SU-DHL-6 (cell line): ENCODE measurements around the gene PTPN13.

Experiments
- H2AFZ ChIP-seq: fragments of 200-600 bp; sonication (generic); 2 replicates; pipeline ENCODE4 v1.6.1; 2014; ENCODE audit warnings: low read depth, mild to moderate bottlenecking, moderate library complexity, mixed read lengths, antibody characterized with exemption, low read length; ENCODE audit not compliant: severe bottlenecking
- H3F3A ChIP-seq: fragments of 200-600 bp; shearing (Covaris generic); 2 replicates; pipeline ENCODE4 v1.6.0; 2016; ENCODE audit warnings: antibody characterized with exemption, mild to moderate bottlenecking; ENCODE audit not compliant: insufficient read depth
- H3K27ac ChIP-seq: fragments of 200-600 bp; sonication (generic); 2 replicates; pipeline ENCODE4 v1.5.1; 2016; ENCODE audit warnings: low read depth, mild to moderate bottlenecking, low read length, moderate library complexity, mixed read lengths
- H3K27me3 ChIP-seq: fragments of 200-600 bp; sonication (generic), shearing (Covaris generic); 2 replicates; pipeline ENCODE4 v1.6.0; 2014; ENCODE audit warnings: mild to moderate bottlenecking, low read length
- H3K36me3 ChIP-seq: fragments of 200-600 bp; sonication (generic); 2 replicates; pipeline ENCODE4 v1.6.1; 2014; ENCODE audit warnings: mild to moderate bottlenecking, low read length, mixed read lengths
- H3K4me2 ChIP-seq: fragments of 300-600, 200-600 bp; shearing (Covaris generic), sonication (generic); 2 replicates; pipeline ENCODE4 v1.6.0; 2014; ENCODE audit warnings: low read length, low read depth, mild to moderate bottlenecking; ENCODE audit not compliant: poor library complexity, severe bottlenecking
- H3K4me3 ChIP-seq: fragments of 200-600 bp; sonication (generic); 2 replicates; pipeline ENCODE4 v1.5.1; 2014; ENCODE audit warnings: antibody characterized with exemption, low read length, mild to moderate bottlenecking, mixed read lengths; ENCODE audit not compliant: insufficient read depth, poor library complexity, severe bottlenecking
- H3K79me2 ChIP-seq: fragments of 200-600 bp; sonication (generic); 2 replicates; pipeline ENCODE4 v1.6.1; 2014; ENCODE audit warnings: mild to moderate bottlenecking, low read length, moderate library complexity; ENCODE audit not compliant: insufficient read depth
- H3K9ac ChIP-seq: fragments of 200-600 bp; sonication (generic); 2 replicates; pipeline ENCODE4 v1.7.0; 2014; ENCODE audit warnings: mild to moderate bottlenecking, low read length
- H3K9me2 ChIP-seq: fragments of 200-600 bp; sonication (generic); replicated peaks from 2 replicates; pipeline ENCODE4 v1.6.1; 2014; ENCODE audit warnings: low read length; ENCODE audit not compliant: insufficient read depth
- H3K9me3 ChIP-seq: fragments of 200-600 bp; sonication (generic); 2 replicates; pipeline ENCODE4 v1.6.1; 2014; ENCODE audit warnings: low read length, mixed read lengths; ENCODE audit not compliant: insufficient read depth
- H4K20me1 ChIP-seq: fragments of 200-600 bp; sonication (generic); 2 replicates; pipeline ENCODE4 v1.6.1; 2014; ENCODE audit warnings: low read depth, mild to moderate bottlenecking, antibody characterized with exemption, low read length, moderate library complexity, mixed read lengths
- CTCF ChIP-seq: fragments of 200-600 bp; sonication (generic); IDR thresholded peaks from one replicate; pipeline ENCODE4 v1.5.1; 2017; ENCODE audit warnings: antibody characterized with exemption, mild to moderate bottlenecking, low read length, moderate library complexity; ENCODE audit not compliant: insufficient read depth, poor library complexity, severe bottlenecking
- EZH2phosphoT487 ChIP-seq: fragments of 200-600 bp; sonication (generic), shearing (Covaris generic); conservative IDR thresholded peaks from 2 replicates; pipeline ENCODE4 v1.6.1; 2018; ENCODE audit warnings: mild to moderate bottlenecking, antibody characterized with exemption, low read length, moderate library complexity, mixed read lengths

The PTPN13 gene

GRCh38 chr4:86737244-86737643, 143.1 kb downstream of the PTPN13 start:
- TF ChIP-seq EZH2phosphoT487 = no peak
- TF ChIP-seq CTCF = no peak
- no peaks in the 10 kb centered on the region for H3K9me2 ChIP-seq
- H2AFZ ChIP-seq = no peak overlapping the region
- no peaks in the 10 kb centered on the region for H3F3A ChIP-seq
- H3K4me2 ChIP-seq = no peak overlapping the region
- H3K9ac ChIP-seq = no peak overlapping the region
- H3K9me3 ChIP-seq = no peaks in the 10 kb centered on the region
- H3K79me2 ChIP-seq = no peaks in the 10 kb centered on the region
- H3K4me3 ChIP-seq = no peak overlapping the region
- no peak overlapping the region for H3K27ac ChIP-seq
- H3K27me3 ChIP-seq = no peaks in the 10 kb centered on the region
- no peaks in the 10 kb centered on the region for H3K36me3 ChIP-seq
- H4K20me1 ChIP-seq = no peaks in the 10 kb centered on the region

DNA sequence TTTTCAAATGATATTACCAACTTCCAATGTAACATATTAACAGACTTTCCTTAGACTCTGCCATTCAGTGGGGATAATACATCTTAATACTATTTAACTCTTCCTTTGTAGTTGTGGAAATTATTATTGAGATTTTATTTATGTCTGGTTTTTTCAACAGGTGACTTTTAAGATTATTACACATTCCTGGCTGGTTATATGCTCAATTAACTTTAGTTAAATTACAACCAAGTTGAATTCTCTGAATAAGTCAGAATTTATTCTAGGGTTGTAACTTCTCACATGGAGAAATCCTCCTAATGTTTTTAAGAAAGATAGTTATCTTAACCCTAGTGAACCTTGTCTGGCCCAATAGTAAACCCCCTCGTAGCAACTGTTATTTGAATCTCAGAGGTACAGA, 147.7 kb downstream of the PTPN13 start:
- Histone ChIP-seq H3K79me2 (no peaks in the 10 kb centered on the region), H3K4me2 (no peak overlapping the region), H3K9ac (no peak overlapping the region), H3K9me2 (no peaks in the 10 kb centered on the region), H3K27ac (no peak overlapping the region), H4K20me1 (no peaks in the 10 kb centered on the region), H3K27me3 (no peaks in the 10 kb centered on the region), H2AFZ (no peak overlapping the region), H3F3A (no peaks in the 10 kb centered on the region), H3K36me3 (no peaks in the 10 kb centered on the region), H3K9me3 (no peaks in the 10 kb centered on the region), H3K4me3 (no peak overlapping the region)
- no peak for TF ChIP-seq CTCF

GRCh38 chr4:86744570-86744969, 150.5 kb downstream of the PTPN13 start:
- Histone ChIP-seq H4K20me1 (no peaks in the 10 kb centered on the region), H3K4me3 (no peak overlapping the region), H3K27ac (no peak overlapping the region), H2AFZ (no peak overlapping the region), H3K79me2 (no peaks in the 10 kb centered on the region), H3K36me3 (no peaks in the 10 kb centered on the region), H3K9ac (no peak overlapping the region), H3K9me3 (no peaks in the 10 kb centered on the region), H3F3A (no peaks in the 10 kb centered on the region), H3K9me2 (no peaks in the 10 kb centered on the region), H3K27me3 (no peaks in the 10 kb centered on the region), H3K4me2 (no peak overlapping the region)
- no peak for TF ChIP-seq EZH2phosphoT487
- TF ChIP-seq CTCF = no peak

DNA sequence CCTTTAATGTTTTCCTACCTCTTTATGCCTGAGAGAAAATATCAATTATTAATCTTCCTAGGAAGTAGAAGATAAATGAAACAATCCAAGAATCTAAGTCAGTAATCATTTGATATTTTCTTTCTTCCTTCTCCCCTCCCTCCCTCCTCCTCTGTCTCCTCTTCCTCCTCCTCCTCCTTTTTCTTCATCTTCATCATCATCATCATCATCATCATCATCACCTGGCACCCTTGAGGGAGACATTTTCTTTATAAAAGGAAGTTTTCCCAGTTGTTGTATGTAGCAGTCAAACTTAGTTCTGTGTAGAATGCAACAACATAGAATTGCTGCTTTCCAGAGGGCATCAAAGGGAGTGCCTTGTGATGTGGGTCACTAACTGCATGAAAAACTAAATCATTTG, 155.0 kb downstream of the PTPN13 start:
- Histone ChIP-seq H4K20me1 (no peaks in the 10 kb centered on the region), H3K9me3 (no peaks in the 10 kb centered on the region), H3K4me3 (no peak overlapping the region), H3K27ac (no peak overlapping the region), H3K4me2 (no peak overlapping the region), H3F3A (no peaks in the 10 kb centered on the region), H2AFZ (no peak overlapping the region), H3K27me3 (no peaks in the 10 kb centered on the region), H3K9ac (no peak overlapping the region), H3K36me3 (no peaks in the 10 kb centered on the region), H3K79me2 (no peaks in the 10 kb centered on the region), H3K9me2 (no peaks in the 10 kb centered on the region)
- TF ChIP-seq CTCF = no peak
- TF ChIP-seq EZH2phosphoT487 = no peak
